ENCODE results near the gene RBM33.
A peak's percentile ranks its signal among the peaks of the same experiment; 100 is the strongest.

Gene RBM33

GRCh38 chr7:155629171-155629570 lies 15.3 kb upstream of the RBM33 start:
- no peak for DNase-seq (ENCODE audit: low read depth)

- no peak for DNase-seq (ENCODE audit: low read depth)
Measured at GRCh38 chr7:155631155-155631554, 13.3 kb upstream of the RBM33 start.

DNA sequence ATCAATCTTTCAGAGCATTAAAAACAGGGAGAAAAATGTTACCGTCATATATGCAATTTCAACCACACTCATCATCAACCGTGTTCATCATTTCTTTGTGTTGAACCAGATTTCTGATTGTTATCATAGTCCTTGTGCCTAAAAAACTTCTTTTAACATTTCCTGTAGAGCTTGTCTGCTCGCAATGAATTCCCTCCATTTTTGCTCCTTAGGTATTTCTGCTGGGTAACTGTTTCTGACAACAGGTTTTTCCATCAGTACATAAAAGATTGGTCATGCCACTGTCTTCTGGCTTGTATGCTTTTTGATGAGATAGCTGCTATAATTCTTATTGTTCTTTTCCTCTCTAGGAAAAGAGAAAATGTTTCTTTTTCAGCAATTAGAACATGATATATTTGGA lies 8.6 kb upstream of the RBM33 start:
- no peak for DNase-seq (ENCODE audit: low read depth)

GRCh38 chr7:155637155-155637554 lies 7.3 kb upstream of the RBM33 start:
- no peak for DNase-seq (ENCODE audit: low read depth)

- DNase-seq (ENCODE audit: low read depth), result no peak
Measured at GRCh38 chr7:155638366-155638765, 6.1 kb upstream of the RBM33 start.

- DNase-seq (ENCODE audit: low read depth), result no peak
Measured at GRCh38 chr7:155639958-155640520, 4.4 kb upstream of the RBM33 start.

DNA sequence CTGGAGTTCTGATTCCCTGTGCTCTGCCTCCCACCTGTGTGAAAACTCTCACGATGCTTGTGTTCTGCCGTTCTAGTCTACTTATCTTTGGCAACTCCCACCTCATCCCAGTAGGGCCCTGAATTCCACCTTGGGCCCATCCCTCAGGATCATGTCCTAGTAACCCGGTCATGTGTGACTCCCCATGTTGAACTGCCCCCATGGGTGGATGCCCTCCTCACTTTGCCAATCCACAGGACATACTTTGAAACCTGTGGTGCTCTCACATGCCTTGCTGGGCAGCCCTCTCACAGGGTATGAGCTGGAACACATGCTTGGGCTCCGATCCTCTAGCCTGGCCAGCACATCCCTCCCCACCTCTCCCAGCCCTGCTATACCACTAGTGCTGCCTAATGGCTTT lies 3.8 kb upstream of the RBM33 start:
- DNase-seq (ENCODE audit: low read depth), result no peak

GRCh38 chr7:155643804-155644177 lies 670 bp upstream of the RBM33 start:
- DNase-seq (ENCODE audit: low read depth), result no peak

DNA sequence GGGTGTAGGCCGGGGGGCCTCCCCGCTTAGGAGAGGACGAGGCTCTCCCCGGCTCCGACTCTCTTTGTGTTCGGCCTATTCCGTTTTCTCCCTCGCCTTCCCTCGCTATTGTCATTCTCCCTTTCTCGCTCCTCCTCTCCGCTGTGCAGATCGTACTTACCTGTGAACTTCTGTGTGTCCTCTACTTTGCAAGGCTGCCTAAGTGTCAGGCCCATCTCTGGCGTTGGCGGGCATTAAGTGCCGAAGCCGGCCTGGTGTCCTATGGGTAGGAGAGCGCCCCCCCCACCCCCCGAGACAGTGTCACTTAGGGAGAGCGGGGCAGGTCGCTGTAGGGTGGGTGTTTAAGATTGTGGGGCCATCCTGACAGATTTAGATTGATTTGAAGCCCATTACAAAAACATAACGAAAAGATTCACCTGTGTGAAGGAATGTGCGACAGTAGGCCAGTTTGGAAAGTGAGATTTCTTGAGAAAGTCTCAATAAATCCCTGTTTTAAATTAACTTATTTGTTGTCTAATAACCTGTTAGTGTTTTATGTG lies 579 bp downstream of the RBM33 start:
- DNase-seq (ENCODE audit: low read depth), result no peak

DNA sequence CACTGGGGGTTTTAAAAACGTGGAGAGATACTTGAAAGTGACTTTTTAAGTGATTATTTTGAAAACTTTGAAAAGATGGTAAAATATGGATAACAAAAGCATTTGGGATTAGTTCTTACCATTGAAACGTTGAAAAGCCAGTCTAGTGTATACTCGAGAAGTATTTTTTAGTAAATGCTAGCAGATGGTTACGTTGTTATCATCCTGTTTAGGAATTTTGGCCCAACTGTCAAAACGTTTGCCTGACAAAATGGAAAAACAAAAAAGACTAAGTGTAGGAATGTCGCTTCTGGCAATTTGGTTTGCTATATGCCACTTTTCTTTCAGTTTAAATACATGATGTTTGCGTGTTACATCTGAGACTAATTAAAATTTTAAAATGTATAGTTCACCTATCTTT lies 1.2 kb downstream of the RBM33 start:
- DNase-seq (ENCODE audit: low read depth), result no peak

DNA sequence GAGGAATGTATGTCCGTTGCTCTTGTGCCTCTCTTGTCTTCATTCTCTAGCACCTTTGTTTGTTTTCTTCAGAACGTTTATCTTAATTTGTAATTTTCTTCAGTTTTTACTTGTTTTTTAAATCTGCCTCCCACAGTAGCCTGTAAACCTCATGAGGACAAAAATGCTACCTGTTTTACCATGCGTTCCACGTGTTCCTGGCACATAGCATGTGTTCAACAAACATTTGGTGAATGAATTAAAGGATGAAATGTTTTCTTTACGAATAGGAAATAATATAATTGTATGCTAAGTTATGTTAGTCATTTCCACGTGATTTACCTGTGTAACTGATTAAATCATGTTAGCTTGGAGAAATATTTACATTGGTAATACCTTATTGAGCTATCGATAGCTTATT lies 2.2 kb downstream of the RBM33 start:
- no peak for DNase-seq (ENCODE audit: low read depth)

DNA sequence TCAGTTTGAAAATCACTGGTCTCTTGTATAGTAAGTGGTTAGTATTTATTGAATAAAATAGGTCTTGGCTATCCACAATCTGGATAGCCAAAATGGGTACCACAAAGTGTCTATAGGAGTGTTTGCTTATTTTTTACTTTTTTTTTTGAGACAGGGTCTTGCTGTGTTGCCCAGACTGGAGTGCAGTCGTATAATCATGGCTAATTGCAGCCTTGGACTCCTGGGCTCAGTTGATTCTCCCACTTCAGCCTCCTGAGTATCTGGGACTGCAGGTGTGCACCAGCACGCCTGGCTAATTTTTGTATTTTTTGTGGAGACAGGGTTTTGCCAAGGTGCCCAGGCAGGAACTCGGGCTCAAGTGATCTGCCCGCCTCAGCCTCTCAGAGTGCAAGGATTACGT lies 2.8 kb downstream of the RBM33 start:
- DNase-seq (ENCODE audit: low read depth), result no peak

- no peak for DNase-seq (ENCODE audit: low read depth)
Measured at GRCh38 chr7:155647734-155648133, 3.3 kb downstream of the RBM33 start.

GRCh38 chr7:155648752-155649339 lies 4.4 kb downstream of the RBM33 start:
- DNase-seq (ENCODE audit: low read depth), result no peak

DNA sequence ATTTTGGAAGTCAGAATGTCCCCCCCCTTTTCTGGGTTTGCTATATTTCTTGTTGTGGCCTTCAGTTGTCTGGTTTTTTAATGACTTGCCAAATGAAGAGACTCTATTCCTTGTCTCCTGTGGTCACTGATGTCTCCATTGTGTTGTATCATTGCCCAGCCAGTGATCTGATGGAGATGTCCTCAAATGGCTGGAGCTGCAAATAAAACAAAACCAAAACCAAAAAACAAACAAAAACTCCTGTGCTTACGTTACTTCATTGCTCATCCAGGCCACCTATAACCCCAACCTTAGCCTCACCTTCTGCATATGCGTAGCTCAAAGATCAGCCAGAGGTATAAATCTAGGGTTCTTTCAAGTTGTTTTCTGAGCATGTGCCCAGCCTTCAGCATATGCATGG lies 5.1 kb downstream of the RBM33 start:
- DNase-seq (ENCODE audit: low read depth), result no peak

DNA sequence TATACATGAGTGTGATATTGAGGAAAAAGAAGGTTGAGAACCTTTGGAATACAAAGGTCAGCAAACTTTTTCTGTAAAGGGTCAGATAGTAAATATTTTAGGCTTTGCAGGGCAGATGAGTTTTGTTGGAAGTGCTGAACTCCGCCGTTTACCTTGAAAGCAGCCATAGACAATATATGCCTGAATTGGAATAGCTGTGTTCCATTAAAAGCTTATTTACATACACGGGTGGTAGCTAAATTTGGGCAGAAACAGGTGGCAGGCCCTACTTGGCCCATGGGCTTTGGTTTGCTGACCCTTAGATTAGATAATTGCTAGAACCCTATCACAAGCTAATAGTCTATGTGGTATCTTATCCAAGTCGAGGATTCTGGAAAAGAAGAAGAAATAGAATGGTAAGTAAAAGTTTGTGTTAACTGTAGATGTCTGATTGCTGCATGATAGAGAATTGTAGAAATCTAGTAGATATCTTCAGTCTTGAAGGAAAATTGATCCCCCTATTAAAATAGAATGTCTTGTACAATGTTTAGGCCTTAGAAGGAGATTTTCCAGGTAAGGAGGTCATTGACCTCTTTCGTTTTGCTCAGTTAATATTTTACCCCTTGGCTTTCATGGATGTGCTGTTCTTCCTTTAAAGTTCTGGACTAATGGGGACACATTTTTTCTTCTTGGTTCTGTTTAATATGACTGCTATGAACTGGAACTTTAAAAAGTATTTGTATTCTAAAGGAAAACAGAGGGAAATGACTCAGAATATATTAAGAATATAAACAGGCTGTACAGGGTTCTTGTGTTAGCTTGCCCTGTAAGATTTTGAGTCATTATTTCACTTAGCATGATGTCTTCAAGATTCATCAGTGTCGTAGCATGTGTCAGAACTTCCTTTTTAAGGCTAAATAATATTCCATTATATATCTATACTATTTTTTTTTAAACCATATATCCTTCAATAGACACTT lies 8.0 kb downstream of the RBM33 start:
- no peak for DNase-seq (ENCODE audit: low read depth)

GRCh38 chr7:155653803-155654202 lies 9.3 kb downstream of the RBM33 start:
- DNase-seq (ENCODE audit: low read depth), result peak; percentile 44

GRCh38 chr7:155656891-155657290 lies 12.4 kb downstream of the RBM33 start:
- no peak for DNase-seq (ENCODE audit: low read depth)

DNA sequence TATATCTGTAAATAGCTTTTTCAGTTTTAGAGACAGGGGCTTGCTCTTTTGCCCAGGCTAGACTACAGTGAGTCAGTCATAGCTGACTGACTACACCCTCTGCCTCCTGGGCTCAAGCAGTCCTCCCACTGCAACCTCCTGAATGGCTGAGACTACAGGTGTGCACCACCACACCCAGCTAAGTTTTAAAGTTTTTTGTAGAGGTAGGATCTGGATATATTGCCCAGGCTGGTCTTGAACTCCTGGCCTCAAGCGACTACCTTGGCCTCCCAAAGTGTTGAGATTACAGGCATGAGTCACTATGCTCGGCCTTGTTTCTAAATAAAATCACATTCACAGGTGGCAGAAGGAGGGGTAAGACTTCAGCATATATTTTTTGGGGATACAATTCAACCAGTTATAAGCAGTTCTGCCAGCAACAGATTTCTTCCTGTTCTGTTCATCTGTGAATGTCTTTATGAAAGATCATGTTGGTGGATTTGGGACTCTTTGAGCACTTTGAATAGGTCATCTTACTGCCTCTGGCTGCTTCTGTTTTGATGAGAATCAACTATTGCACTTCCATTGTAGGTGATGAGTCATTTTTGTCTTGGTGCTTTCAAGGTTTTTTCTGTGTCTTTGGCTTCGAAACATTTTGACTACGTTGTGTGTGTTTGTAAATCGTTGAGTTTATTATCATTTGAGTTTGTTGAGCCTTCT lies 15.7 kb downstream of the RBM33 start:
- no peak for DNase-seq (ENCODE audit: low read depth)

DNA sequence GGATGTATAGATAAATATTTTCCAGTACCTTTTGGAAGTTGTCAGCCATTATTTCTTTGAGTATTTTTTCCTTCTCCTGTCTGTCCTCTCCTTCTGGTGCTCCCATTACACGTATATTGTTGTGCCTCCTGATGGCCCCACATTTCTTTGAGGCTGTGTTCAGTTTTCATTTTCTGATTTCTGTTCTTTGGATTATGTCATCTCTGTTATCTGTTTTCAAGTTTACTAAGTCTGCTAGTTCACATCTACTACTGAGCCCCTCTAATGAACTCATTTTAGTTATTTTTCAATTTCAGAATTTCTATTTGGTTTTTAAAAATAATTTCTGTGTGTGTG lies 16.3 kb downstream of the RBM33 start:
- DNase-seq (ENCODE audit: low read depth), result no peak

DNA sequence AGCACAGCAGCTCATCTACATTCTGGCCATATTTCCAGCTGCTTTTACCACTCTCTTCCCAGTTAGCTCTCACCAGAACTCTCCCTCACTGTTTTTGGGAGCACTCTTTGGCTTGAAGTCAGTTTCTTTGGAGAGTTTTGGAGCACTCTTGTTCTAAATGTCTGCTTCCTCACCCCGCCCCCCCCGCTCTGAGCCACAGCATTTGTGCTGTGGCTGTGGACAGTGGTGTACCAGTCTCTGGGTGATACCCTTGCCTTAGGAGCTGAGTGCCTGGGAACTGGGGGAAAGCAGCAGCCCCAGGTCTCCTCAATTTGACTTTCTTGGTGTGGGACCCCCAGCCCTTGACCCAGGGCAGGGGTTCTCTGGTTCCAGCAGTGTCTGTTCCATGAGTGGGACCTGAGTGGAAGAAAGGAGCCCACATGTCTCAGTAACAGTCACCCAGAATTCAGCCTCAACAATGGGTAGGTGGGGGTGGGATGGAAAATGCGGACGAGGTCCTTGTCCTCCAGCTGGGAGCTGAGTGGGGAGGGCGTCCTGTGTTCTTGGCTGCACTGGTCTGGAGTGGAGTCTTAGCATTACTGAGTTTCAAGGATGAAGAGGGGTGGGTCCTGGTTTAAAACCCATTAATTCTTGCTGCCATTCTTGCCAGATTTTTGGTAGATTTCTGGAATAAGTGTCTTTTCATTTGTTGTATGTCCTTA lies 18.0 kb downstream of the RBM33 start:
- no peak for DNase-seq (ENCODE audit: low read depth)

DNA sequence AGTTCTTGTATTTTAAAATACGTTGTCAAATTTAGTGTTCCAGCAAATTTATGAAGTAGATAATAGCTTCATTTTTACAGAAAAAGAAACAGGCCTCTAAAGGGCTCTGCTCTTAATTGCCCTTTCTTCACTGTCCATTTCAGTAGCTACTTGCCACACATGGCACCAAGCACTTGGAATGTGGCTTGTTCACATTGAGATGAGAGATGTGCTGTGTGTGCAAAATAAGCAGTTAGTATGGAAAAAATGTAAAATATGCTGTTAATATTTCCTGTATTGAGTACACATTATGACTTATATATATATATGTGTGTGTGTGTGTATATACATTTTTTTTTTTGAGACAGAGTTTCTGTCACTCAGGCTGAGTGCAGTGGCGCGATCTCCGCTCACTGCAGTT lies 19.5 kb downstream of the RBM33 start:
- DNase-seq (ENCODE audit: low read depth), result no peak

Data from GM04504 (cell line).